GM23248 (cell line): ENCODE results near the gene MVD. TPM values are rescaled to one million over a fixed set of nuclear protein-coding genes. Genes with fewer than 3 reads are reported as not detected.

ENCODE experiments used
- DNase-seq: peaks from one replicate; pipeline ENCODE4 v3.0.0-alpha.2; 2015
- H2AFZ ChIP-seq: fragments of 200-600 bp; sonication (generic); 2 replicates; pipeline ENCODE4 v1.6.1; 2016; ENCODE audit warnings: antibody characterized with exemption
- H3F3A ChIP-seq: fragments of 200-600 bp; sonication (generic); 2 replicates; pipeline ENCODE4 v1.6.1; 2016; ENCODE audit warnings: mild to moderate bottlenecking, antibody characterized with exemption, mixed run types; ENCODE audit not compliant: insufficient read depth
- H3K27ac ChIP-seq: fragments of 200-600 bp; sonication (generic); 2 replicates; pipeline ENCODE4 v1.5.1; 2016; ENCODE audit warnings: mild to moderate bottlenecking
- H3K27me3 ChIP-seq: fragments of 200-600 bp; sonication (generic); replicated peaks from 2 replicates; pipeline ENCODE4 v1.6.1; 2016; ENCODE audit warnings: mild to moderate bottlenecking; ENCODE audit not compliant: insufficient read depth
- H3K36me3 ChIP-seq: fragments of 200-600 bp; sonication (generic); 2 replicates; pipeline ENCODE4 v1.6.1; 2016; ENCODE audit warnings: low read depth, mild to moderate bottlenecking
- H3K4me1 ChIP-seq: fragments of 200-600 bp; sonication (generic); 2 replicates; pipeline ENCODE4 v1.6.1; 2016; ENCODE audit warnings: mild to moderate bottlenecking; ENCODE audit not compliant: insufficient read depth
- H3K4me2 ChIP-seq: fragments of 200-600 bp; sonication (generic); one replicate; pipeline ENCODE4 v1.6.1; 2016; ENCODE audit warnings: mild to moderate bottlenecking; ENCODE audit not compliant: unreplicated experiment
- H3K4me3 ChIP-seq: fragments of 200-600 bp; sonication (generic); 2 replicates; pipeline ENCODE4 v1.5.1; 2016; ENCODE audit warnings: mild to moderate bottlenecking
- H3K79me2 ChIP-seq: fragments of 200-600 bp; sonication (generic); 2 replicates; pipeline ENCODE4 v1.6.1; 2016; ENCODE audit warnings: mild to moderate bottlenecking; ENCODE audit not compliant: insufficient read depth
- H3K9ac ChIP-seq: fragments of 200-600 bp; sonication (generic); 2 replicates; pipeline ENCODE4 v1.6.1; 2016; ENCODE audit warnings: mild to moderate bottlenecking
- H3K9me2 ChIP-seq: fragments of 200-600 bp; sonication (generic); 2 replicates; pipeline ENCODE4 v1.6.1; 2016; ENCODE audit warnings: mixed run types, mild to moderate bottlenecking, moderate library complexity; ENCODE audit not compliant: insufficient read depth
- H3K9me3 ChIP-seq: fragments of 200-600 bp; sonication (generic); one replicate; pipeline ENCODE4 v1.6.1; 2017; ENCODE audit warnings: low read depth
- H4K20me1 ChIP-seq: fragments of 200-600 bp; sonication (generic); 2 replicates; pipeline ENCODE4 v1.6.0; 2016; ENCODE audit not compliant: insufficient read depth
- EZH2 ChIP-seq: fragments of 200-600 bp; sonication (generic); IDR thresholded peaks from 2 replicates; pipeline ENCODE4 v1.6.1; 2018; ENCODE audit warnings: antibody characterized with exemption, mild to moderate bottlenecking; ENCODE audit not compliant: insufficient read depth, poor library complexity, severe bottlenecking
- EZH2phosphoT487 ChIP-seq: fragments of 200-600 bp; sonication (generic); IDR thresholded peaks from 2 replicates; pipeline ENCODE4 v1.6.1; 2018; ENCODE audit warnings: antibody characterized with exemption, moderate library complexity, mild to moderate bottlenecking, low read depth; ENCODE audit not compliant: insufficient read depth
- WGBS, 2 experiments: methylation state at CpG; one replicate each; pipeline ENCODE4 v1.1.6; 2015 to 2017; ENCODE audit warnings: low lambda C conversion rate in 2 of 2, low coverage in 1 of 2; ENCODE audit errors: missing lambda C conversion rate in 2 of 2; 5-methylcytosine and 5-hydroxymethylcytosine counted together
- in situ Hi-C: fragments of 300-500 bp; cut with MboI; formaldehyde crosslinking; loops from 2 replicates; pipeline ENCODE4 v1.15.0; 2020
- polyA plus RNA-seq: library from polyadenylated mRNA; unstranded; fragments of >200 nt; fragmentation: Nextera tagmentation; extraction: Ambion mirVana; gene quantifications from 2 replicates; pipeline ENCODE4 v1.2.1, GENCODE V29; 2016
- total RNA-seq: library from RNA; depleted of rRNA; stranded (reverse); fragments of >200 nt; shearing (Covaris generic); gene quantifications from 2 replicates; pipeline ENCODE4 v1.2.3, GENCODE V29; 2014

MVD gene
- total and polyA plus RNA-seq, 2 experiments from 2014 or later: 25.0 to 27.4 TPM

DNA sequence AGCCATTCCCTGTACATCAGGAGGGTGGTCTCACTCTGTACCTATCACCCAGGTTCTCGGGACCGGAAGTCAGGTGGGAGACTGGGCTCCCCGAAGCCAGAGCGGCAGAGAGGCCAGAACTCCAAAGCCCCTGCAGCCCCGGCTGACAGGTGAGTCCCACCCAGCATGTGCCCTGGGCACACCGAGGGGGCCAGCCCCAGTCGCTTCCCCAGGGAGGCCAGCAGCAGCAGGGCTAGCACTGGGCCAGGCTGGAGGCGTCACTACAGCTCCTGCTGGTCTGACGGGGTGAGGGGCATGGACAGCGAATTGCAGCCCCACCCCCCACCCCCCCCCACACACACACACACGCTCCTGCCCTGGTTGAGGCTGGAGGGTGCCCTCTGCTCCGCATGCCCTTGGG, 32.5 kb downstream of the MVD start:
- no peak for TF ChIP-seq EZH2
- TF ChIP-seq EZH2phosphoT487: no peak
- Histone ChIP-seq H4K20me1 (no peaks in the 10 kb centered on the region), H3K9ac (no peak overlapping the region), H3K27ac (no peak overlapping the region), H3K27me3 (no peaks in the 10 kb centered on the region), H2AFZ (no peak overlapping the region), H3K9me3 (no peaks in the 10 kb centered on the region), H3K4me2 (no peak overlapping the region), H3K36me3 (no peaks in the 10 kb centered on the region), H3K4me1 (no peaks in the 10 kb centered on the region), H3F3A (no peaks in the 10 kb centered on the region), H3K4me3 (no peak overlapping the region), H3K9me2 (no peaks in the 10 kb centered on the region), H3K79me2 (no peaks in the 10 kb centered on the region)
- in situ Hi-C loops: no loop called here
- WGBS, 2 experiments: 94 to 99% methylated on average over 11 to 12 of the region's 12 CpGs
- no peak for DNase-seq

DNA sequence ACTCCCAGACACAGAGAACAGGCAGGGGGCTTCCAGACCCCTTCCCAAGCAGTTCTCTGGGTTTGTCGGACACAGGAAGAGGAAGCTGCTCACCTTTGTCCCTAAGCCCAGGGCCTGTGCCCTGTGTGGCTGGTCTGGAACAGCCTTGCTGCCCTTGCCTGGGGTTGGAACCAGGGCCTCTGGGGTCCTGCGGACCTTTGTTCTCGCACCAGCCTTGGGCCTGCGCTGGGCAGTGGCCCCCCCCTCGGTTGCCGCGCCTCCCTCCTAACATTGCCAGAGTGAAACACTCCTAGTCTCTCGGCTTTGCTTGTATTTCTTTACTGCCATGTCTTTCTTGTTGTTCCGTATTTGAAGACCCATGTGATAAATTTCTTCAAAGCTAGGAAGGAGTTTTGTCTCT, 33.1 kb downstream of the MVD start:
- no peaks in the 10 kb centered on the region for H4K20me1 ChIP-seq
- H3K36me3 ChIP-seq: no peaks in the 10 kb centered on the region
- H3K27me3 ChIP-seq: no peaks in the 10 kb centered on the region
- no peaks in the 10 kb centered on the region for H3K79me2 ChIP-seq
- no peak overlapping the region for H3K4me3 ChIP-seq
- no peak overlapping the region for H2AFZ ChIP-seq
- 80 to 81% methylated on average over 9 of the region's 9 CpGs for WGBS, 2 experiments
- H3K9ac ChIP-seq: no peak overlapping the region
- no peak for DNase-seq
- no peak overlapping the region for H3K4me2 ChIP-seq
- TF ChIP-seq EZH2phosphoT487 (no peak), EZH2 (no peak)
- H3K27ac ChIP-seq: no peak overlapping the region
- H3F3A ChIP-seq: no peaks in the 10 kb centered on the region
- H3K9me2 ChIP-seq: no peaks in the 10 kb centered on the region
- no peaks in the 10 kb centered on the region for H3K4me1 ChIP-seq
- H3K9me3 ChIP-seq: no peaks in the 10 kb centered on the region
- in situ Hi-C loops: no loop called here

DNA sequence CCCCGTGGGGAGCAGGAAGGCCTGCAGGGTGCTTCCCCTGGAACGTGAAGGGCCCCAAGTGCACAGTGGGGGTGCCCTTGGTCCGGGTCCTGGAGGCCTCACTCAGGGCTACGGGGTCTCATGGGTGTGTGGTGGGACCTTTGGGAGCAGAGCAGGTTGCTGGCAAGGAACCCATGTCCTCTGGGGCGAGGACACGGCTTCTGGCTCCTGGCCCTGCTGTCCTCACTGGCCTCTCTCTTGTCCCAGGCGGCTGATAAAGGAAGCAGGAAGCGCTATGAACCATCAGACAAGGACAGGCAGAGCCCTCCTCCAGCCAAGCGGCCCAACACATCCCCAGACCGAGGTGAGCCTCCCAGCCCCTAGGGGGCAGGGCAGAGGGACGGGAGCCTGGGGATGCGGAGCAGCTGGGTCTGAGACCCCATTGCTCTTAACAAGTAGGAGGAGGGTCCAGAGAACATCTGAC, 34.3 kb downstream of the MVD start:
- H3K36me3 ChIP-seq: 0 out of 2 replicates have a peak, but pooled peaks cover 1% of the 10 kb centered on the region
- no peaks in the 10 kb centered on the region for H3K4me1 ChIP-seq
- no peaks in the 10 kb centered on the region for H3K79me2 ChIP-seq
- no peak for TF ChIP-seq EZH2
- H3K9ac ChIP-seq: no peak overlapping the region
- H3K27ac ChIP-seq: no peak overlapping the region
- no peak overlapping the region for H3K4me2 ChIP-seq
- no peak for DNase-seq
- no peaks in the 10 kb centered on the region for H3K9me2 ChIP-seq
- in situ Hi-C loops: no loop called here
- no peaks in the 10 kb centered on the region for H3K9me3 ChIP-seq
- no peaks in the 10 kb centered on the region for H3F3A ChIP-seq
- H3K4me3 ChIP-seq: no peak overlapping the region
- no peaks in the 10 kb centered on the region for H4K20me1 ChIP-seq
- 72 to 77% methylated on average over 12 of the region's 12 CpGs for WGBS, 2 experiments
- H2AFZ ChIP-seq: no peak overlapping the region
- H3K27me3 ChIP-seq: no peaks in the 10 kb centered on the region

DNA sequence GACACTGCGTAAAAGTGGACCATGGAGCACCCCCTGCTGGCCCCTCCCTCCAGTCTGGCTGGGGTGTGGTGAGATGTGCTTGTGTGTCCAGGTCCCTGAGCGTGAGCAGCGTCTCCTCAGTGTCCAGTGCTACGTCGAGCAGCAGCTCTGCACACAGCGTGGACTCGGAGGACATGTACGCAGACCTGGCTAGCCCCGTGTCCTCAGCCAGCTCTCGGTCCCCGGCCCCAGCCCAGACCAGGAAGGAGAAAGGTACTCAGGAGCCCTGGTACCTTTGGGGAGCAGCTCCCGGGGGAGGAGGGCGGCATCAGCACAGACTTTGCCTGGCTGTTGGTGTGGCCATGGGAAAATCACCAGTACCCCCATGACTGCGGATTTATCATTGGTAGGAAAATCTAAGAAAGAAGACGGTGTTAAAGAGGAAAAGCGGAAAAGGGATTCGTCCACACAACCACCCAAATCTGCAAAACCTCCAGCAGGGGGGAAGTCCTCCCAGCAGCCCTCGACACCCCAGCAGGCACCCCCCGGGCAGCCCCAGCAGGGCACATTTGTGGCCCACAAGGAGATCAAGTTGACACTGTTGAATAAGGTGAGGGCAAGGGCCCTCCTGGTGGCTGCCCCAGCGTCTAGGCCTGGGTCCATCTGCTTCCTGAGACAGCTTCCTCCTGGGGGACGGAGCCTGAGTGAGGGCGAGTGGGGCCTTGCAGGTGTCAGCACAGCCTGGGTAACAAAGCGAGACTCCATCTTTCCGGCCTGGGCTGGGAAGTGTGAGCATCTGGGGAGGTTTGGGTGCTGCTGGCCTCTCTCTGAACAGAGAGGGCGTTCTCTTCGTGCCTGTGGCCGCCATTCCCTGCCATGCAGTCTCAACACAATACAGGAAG, 35.1 kb downstream of the MVD start:
- WGBS, 2 experiments: 95 to 97% methylated on average over 27 of the region's 27 CpGs
- H3K27me3 ChIP-seq: no peaks in the 10 kb centered on the region
- in situ Hi-C loops: no loop called here
- no peak overlapping the region for H3K4me3 ChIP-seq
- no peaks in the 10 kb centered on the region for H3K9me3 ChIP-seq
- H3K9ac ChIP-seq: no peak overlapping the region
- no peak overlapping the region for H3K4me2 ChIP-seq
- no peak overlapping the region for H2AFZ ChIP-seq
- DNase-seq: no peak
- no peaks in the 10 kb centered on the region for H4K20me1 ChIP-seq
- H3K4me1 ChIP-seq: no peaks in the 10 kb centered on the region
- H3K79me2 ChIP-seq: no peaks in the 10 kb centered on the region
- TF ChIP-seq EZH2phosphoT487 (no peak), EZH2 (no peak)
- H3K9me2 ChIP-seq: no peaks in the 10 kb centered on the region
- no peaks in the 10 kb centered on the region for H3F3A ChIP-seq
- peaks cover 6% of the 10 kb centered on the region; the same call in 1 of the 2 replicates for H3K36me3 ChIP-seq
- H3K27ac ChIP-seq: no peak overlapping the region
